ENCODE results near the gene TOP2A.

TOP2A gene

GRCh38 chr17:40417609-40418427 lies at the start of gene TOP2A:
Gene TOP2A (minus strand): TSS chr17:40417896. CDS start chr17:40417791, 105 bp downstream.
- H3K36me3 ChIP-seq (ENCODE audit: control insufficient read depth, insufficient read depth, low read length): no peaks in the 10 kb centered on the region
- no peaks in the 10 kb centered on the region for H3K27me3 ChIP-seq (replicated peaks; ENCODE audit: control insufficient read depth, insufficient read depth, low read length)
- TF ChIP-seq CTCF (IDR thresholded peaks at IDR 0.05; ENCODE audit: insufficient read depth, low read length, poor library complexity, severe bottlenecking): no peak
- H3K4me3 ChIP-seq (replicated peaks; ENCODE audit: low read depth, low read length): peak within 1 kb of the TSS; percentile 80
- peak; percentile 92 for DNase-seq (ENCODE audit: extremely low read depth, insufficient read length)

GRCh38 chr17:40467281-40467867 lies 49.7 kb upstream of the TOP2A start:
- no peaks in the 10 kb centered on the region for H3K36me3 ChIP-seq (ENCODE audit: control insufficient read depth, insufficient read depth, low read length)
- no peaks in the 10 kb centered on the region; the same call in 1 of the 2 replicates for H3K27me3 ChIP-seq (replicated peaks; ENCODE audit: control insufficient read depth, insufficient read depth, low read length)
- no peak overlapping the region for H3K4me3 ChIP-seq (replicated peaks; ENCODE audit: low read depth, low read length)
- no peak for TF ChIP-seq CTCF (IDR thresholded peaks at IDR 0.05; ENCODE audit: insufficient read depth, low read length, poor library complexity, severe bottlenecking)
- no peak for DNase-seq (ENCODE audit: extremely low read depth, insufficient read length)

- Histone ChIP-seq H3K27me3 (replicated peaks; ENCODE audit: control insufficient read depth, insufficient read depth, low read length) (no peaks in the 10 kb centered on the region; the same call in 1 of the 2 replicates), H3K4me3 (replicated peaks; ENCODE audit: low read depth, low read length) (no peak overlapping the region), H3K36me3 (ENCODE audit: control insufficient read depth, insufficient read depth, low read length) (no peaks in the 10 kb centered on the region)
- TF ChIP-seq CTCF (IDR thresholded peaks at IDR 0.05; ENCODE audit: insufficient read depth, low read length, poor library complexity, severe bottlenecking): no peak
- no peak for DNase-seq (ENCODE audit: extremely low read depth, insufficient read length)
Observed at GRCh38 chr17:40466298-40466971, 48.7 kb upstream of the TOP2A start.

GRCh38 chr17:40464392-40464855 lies 46.7 kb upstream of the TOP2A start:
- no peak for TF ChIP-seq CTCF (IDR thresholded peaks at IDR 0.05; ENCODE audit: insufficient read depth, low read length, poor library complexity, severe bottlenecking)
- H3K27me3 ChIP-seq (replicated peaks; ENCODE audit: control insufficient read depth, insufficient read depth, low read length): no peaks in the 10 kb centered on the region; the same call in none of the 2 replicates
- no peak overlapping the region for H3K4me3 ChIP-seq (replicated peaks; ENCODE audit: low read depth, low read length)
- H3K36me3 ChIP-seq (ENCODE audit: control insufficient read depth, insufficient read depth, low read length): no peaks in the 10 kb centered on the region
- DNase-seq (ENCODE audit: extremely low read depth, insufficient read length): no peak

GRCh38 chr17:40463122-40463550 lies 45.4 kb upstream of the TOP2A start:
- Histone ChIP-seq H3K4me3 (replicated peaks; ENCODE audit: low read depth, low read length) (no peak overlapping the region), H3K27me3 (replicated peaks; ENCODE audit: control insufficient read depth, insufficient read depth, low read length) (no peaks in the 10 kb centered on the region; the same call in none of the 2 replicates), H3K36me3 (ENCODE audit: control insufficient read depth, insufficient read depth, low read length) (no peaks in the 10 kb centered on the region)
- no peak for DNase-seq (ENCODE audit: extremely low read depth, insufficient read length)
- TF ChIP-seq CTCF (IDR thresholded peaks at IDR 0.05; ENCODE audit: insufficient read depth, low read length, poor library complexity, severe bottlenecking): no peak

All from GM06990 (cell line).